Stimulated activated CD4-positive, alpha-beta T cell treated with anti-CD3 and anti-CD28 coated beads, Interleukin-1b, Interleukin-23, amount 100 ng/mL, for 4 hours (primary cell): ENCODE results near the gene MORC2.

Experiments used
- DNase-seq, 2 donors: peaks; one replicate each; pipeline ENCODE4 v3.0.0-alpha.2; 2020; ENCODE audit warnings: low read depth in 2 of 2

Gene MORC2

GRCh38 chr22:30921108-30921507 is 47.5 kb downstream of the MORC2 start:
- no peak for DNase-seq

DNA sequence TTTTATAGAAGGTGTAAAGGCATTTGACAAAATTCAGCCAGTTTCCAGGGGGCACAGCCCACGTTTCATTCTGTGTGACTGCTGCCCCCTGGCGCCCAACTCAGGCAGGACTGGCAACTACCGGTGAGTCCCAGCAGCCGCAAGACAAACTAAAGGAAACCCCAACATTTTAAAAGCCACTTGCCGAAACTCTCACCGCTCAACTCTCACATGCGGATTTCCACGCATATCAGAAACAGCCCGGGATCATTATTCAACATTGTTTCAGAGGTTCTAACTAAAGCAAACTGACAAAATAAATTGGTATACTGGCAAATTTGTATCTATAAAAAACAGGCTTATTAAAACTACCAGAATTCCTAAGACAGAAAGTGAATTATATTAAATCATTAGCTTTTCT is 48.2 kb downstream of the MORC2 start:
- DNase-seq, result peak; percentile 84

GRCh38 chr22:30919973-30920372 is 48.6 kb downstream of the MORC2 start:
- DNase-seq, result no peak

DNA sequence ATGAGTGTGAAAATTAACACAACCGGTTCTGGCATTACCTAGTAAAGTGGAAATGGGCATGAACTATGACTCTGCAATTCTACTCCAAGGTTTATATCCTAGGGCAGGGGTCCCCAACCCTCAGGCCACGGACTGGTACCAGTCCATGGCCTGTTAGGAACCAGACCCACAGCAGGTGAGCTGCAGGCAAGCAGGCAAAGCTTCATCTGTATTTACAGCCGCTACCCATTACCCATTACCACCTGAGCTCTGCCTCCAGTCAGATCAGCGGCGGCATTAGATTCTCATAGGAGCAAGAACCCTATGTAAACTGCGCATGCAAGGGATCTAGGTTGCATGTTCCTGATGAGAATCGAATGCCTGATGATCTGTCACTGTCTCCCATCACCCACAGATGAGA is 49.8 kb downstream of the MORC2 start:
- DNase-seq, result no peak

- no peak for DNase-seq
These were observed 58.2 kb downstream of the MORC2 start for GRCh38 chr22:30910358-30910757.

GRCh38 chr22:30909306-30909705 is 59.3 kb downstream of the MORC2 start:
- no peak for DNase-seq

DNA sequence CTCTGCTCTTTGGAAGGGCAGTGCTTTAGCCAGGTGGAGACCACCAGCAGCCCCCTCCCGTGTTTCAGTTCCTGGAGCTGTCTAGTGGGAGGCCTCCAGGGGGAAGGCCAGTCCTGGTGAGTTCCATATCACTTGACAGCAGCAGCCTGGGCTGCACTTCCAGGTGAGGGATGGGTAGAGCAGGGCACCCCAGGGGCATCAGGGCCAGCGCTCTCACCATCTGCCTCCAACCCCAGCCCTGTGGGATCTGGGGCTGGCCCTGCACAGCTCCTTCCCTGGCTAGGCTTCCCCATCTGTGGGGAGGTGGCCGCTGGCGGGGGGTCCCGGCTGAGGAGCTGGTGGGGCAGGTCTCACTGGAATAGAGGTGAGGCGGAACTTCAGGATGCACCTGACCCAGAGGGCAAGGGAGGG is 60.5 kb downstream of the MORC2 start:
- DNase-seq, result no peak

DNA sequence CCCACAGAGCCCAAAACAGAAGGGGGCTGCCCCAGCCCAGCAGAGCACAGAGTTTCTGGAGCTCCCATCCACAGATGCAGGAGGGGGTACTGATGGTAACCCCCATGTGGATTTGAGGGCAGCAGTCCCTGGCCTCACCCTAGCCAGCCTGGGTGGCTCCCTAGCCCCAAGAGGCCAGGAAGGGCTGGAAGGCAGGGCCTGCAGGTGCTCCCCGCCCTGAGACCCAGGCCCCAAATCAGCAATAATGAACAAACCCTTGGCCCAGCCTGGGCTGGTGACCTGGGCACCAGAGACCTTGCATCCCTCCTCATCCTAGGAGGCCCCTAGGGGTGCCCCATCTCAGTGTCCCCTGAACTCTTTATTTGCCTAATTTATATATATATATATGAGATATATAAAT is 61.6 kb downstream of the MORC2 start:
- no peak for DNase-seq

GRCh38 chr22:30906411-30906810 is 62.2 kb downstream of the MORC2 start:
- no peak for DNase-seq

DNA sequence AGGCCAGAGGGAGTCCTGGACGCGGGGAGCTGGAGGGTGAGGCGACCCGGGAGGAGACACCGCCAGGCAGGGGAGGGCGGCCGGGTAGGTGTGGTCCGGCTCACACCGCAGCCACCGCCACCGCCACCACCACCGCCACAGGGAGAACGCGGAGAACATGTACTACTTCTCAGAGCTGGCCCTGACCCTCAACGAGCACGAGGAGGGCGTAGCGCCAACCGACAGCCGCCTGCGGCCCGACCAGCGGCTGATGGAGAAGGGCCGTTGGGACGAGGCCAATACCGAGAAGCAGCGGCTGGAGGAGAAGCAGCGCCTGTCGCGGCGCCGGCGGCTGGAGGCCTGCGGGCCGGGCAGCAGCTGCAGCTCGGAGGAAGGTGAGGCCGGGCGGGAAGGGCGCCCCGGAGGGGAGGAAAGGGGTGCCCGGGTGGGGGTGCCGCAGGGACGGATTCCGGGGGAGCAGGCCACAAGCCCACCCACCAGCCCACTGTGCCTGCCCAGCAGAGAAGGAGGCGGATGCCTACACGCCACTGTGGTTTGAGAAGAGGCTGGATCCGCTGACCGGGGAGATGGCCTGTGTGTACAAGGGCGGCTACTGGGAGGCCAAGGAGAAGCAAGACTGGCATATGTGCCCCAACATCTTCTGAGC is 62.8 kb downstream of the MORC2 start:
- DNase-seq, result no peak

DNA sequence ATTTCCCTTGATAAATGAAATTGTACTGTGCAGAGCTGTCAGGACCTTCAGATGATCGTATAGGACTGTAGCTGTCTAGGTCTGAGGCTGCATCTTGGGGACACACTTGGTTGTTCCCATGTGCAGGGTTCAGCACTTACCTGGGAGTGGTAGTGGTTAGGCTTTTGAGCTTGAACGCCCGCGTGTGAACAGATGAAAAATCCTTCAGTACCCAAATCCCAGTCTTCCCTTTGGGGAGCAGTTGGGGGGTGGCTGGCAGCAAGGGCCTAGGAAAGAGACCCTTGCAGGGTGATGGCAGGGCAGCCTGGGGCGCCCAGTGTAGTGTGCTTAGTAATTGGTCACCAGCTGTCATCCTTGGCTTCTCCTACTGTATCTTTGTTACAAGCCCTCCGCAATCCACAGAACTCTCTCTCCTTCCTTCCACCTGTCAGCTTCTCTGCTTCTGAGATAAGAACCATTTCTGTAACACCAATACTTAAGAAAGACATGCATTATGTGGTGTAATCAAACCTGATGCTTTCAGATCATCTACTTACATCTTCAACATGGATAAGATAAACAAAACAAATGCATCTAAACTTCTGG is 64.6 kb downstream of the MORC2 start:
- DNase-seq, result no peak

DNA sequence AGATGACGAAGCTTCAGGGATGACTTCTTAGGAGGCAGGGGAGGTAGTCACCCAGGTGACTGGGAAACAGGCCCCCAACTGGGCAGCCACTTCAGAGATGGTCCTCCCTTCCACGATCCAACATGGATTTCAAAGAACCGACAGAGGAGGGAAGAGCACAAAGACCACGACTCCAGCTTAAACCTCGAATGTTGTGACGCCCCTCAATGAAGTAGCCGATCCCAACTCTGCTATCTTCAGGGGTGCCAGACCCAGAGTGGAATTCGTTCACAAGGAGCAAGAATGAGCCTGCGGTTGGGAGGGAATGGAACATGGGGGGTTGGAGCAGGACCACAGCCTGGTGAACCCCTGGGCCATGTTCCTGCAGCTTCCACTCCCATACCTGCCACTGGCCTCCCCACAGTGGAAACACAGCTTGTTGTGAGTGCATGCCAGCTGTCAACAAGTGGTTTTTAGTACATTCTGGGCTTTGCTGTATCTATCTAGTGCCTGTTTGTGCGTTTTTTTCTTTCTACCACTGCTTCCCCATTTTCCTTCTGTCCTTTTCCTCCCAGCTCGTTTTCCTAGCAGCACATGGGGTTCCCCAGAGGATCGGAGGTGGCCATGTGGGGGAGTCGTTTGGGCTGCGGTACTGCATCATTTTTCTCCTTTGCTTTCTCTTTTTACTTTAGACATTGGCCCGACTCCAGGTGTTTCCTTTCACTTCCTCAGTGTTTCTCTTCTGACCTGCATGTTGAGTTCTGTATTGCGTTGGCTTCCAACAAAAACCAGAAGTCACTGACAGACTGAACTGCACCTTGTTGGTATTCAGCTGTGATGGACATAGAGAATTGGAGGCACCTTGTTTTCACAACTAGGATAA is 65.8 kb downstream of the MORC2 start:
- DNase-seq, result no peak

GRCh38 chr22:30894371-30894740 is 74.2 kb downstream of the MORC2 start:
- no peak for DNase-seq

DNA sequence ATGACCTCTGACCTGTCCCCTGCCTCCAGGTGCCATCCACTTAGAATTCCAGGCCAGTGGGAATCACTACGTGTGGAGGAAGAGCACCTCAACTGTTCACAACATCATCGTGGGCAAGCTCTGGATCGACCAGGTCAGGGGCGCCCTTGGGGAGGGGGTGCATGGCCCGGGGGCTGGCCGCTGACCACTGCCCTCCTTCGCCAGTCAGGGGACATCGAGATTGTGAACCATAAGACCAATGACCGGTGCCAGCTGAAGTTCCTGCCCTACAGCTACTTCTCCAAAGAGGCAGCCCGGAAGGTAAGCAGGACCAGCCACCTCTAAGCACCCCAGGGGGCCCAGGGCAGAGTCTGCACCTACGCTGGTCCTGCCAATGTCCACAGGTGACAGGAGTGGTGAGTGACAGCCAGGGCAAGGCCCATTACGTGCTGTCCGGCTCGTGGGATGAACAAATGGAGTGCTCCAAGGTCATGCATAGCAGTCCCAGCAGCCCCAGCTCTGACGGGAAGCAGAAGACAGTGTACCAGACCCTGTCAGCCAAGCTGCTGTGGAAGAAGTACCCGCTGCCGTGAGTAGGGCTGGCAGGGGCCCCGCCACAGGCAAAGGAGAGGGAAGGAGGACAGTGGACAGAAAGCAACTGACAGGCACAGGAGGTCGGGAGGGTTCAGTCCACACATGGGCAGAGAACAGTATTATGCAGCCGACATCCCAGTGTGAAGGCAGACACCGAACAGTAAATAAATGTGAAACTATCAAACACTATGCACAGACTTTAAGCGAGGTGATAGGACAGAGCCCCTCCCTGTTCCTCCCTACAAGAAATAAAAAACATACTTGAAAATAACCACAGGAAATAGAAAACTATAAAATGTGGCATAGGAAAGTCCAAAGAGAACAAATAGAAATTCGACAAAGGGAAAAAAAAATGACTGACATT is 74.9 kb downstream of the MORC2 start:
- DNase-seq, result no peak

DNA sequence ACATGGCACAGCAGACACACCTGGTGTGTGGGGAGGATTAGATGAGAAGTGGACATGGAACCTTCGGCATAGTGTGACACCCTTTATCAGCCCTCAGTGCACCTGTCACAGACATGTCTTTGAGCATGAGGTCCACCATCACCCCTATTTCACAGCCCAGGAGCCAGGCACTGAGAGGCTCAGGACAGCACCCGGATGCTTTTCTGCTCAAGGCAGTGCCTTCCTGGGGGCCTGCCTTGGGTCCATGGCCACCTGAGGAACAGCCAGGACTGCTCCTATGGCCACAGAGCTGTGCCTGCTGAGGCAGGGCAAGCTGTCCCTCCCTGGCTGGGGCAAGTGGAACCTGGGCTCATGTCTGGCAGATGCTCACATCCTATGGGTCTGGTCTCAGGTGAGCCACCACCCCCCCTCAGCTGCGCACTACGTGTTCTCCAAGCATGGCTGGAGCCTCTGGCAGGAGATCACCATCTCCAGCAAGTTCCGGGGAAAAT is 75.8 kb downstream of the MORC2 start:
- DNase-seq, result no peak

- no peak for DNase-seq
These were observed 76.3 kb downstream of the MORC2 start for GRCh38 chr22:30892286-30892685.

GRCh38 chr22:30891781-30892180 is 76.8 kb downstream of the MORC2 start:
- no peak for DNase-seq

DNA sequence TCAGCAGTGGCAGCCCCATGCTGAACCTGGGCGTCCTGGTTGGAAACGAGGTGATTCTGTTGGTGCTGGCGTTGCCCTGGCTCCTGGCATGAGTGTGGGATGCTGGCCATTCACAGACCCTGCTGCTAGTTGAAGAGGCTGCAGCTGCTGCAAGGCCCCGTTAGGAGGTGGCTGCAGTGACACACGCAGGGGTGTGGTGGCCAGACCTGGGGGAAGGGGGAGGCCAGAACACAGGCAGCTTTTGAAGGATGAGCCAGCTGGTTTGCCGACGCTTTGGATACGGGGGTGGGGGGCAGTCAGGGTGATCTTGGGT is 77.2 kb downstream of the MORC2 start:
- no peak for DNase-seq

GRCh38 chr22:30890686-30891442 is 77.7 kb downstream of the MORC2 start:
- DNase-seq, result peak; percentile 21 to 28

DNA sequence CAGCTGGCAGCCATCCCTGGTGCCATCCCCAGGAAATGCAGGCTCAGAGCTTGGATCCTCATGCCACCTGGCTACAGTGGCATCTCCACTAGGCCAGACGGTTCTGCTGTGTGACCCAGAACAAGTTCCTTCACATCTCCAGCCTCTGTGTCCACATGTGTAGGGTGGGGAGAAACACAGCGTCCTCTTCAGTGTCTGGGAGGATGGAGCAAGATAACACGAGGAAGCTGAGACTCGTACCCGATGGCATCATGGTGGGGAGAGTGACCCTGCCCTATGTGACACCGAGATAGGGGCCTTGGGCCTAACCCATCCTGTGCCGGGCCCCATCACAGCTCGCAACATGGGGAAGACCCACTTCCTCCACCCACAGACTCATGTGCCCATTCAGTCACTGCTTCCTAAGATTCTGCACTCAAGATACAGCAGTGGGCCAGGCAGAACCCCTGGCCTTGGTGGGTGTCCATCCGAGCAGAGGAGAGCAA is 78.5 kb downstream of the MORC2 start:
- no peak for DNase-seq
